Ectodermal cell (in vitro differentiated cells): ENCODE data around the gene COL6A1.

Experiments
- H3K27ac ChIP-seq: 2 replicates; pipeline ENCODE4 v1.7.0; 2013; ENCODE audit warnings: mild to moderate bottlenecking, low read depth, low read length; ENCODE audit not compliant: insufficient read depth, poor library complexity, severe bottlenecking
- H3K27me3 ChIP-seq: 2 replicates; pipeline ENCODE4 v1.7.0; 2013; ENCODE audit warnings: mild to moderate bottlenecking, low read length; ENCODE audit not compliant: insufficient read depth, control insufficient read depth, poor library complexity, severe bottlenecking
- H3K36me3 ChIP-seq: one replicate; pipeline ENCODE4 v1.7.0; 2013; ENCODE audit warnings: low read length; ENCODE audit not compliant: control insufficient read depth, insufficient read depth
- H3K4me1 ChIP-seq: one replicate; pipeline ENCODE4 v1.7.0; 2013; ENCODE audit warnings: low read length; ENCODE audit not compliant: control insufficient read depth, insufficient read depth
- H3K4me3 ChIP-seq: 2 replicates; pipeline ENCODE4 v1.7.0; 2013; ENCODE audit warnings: low read depth, low read length, control low read depth; ENCODE audit not compliant: insufficient read depth
- H3K9me3 ChIP-seq: 2 replicates; pipeline ENCODE4 v1.7.0; 2013; ENCODE audit warnings: mild to moderate bottlenecking, low read length, moderate library complexity; ENCODE audit not compliant: control insufficient read depth
- WGBS, 2 experiments: methylation state at CpG; one replicate each; pipeline ENCODE4 v1.1.7; 2013; ENCODE audit warnings: missing lambda C conversion rate in 2 of 2; 5-methylcytosine and 5-hydroxymethylcytosine counted together

Gene COL6A1

GRCh38 chr21:46049890-46050667 is 68.5 kb downstream of the COL6A1 start:
- 91% methylated on average over 33 of the region's 33 CpGs for WGBS, 2 experiments
- Histone ChIP-seq H3K4me1 (peaks cover 9% of the 10 kb centered on the region), H3K36me3 (no peaks in the 10 kb centered on the region), H3K27me3 (no peaks in the 10 kb centered on the region), H3K27ac (no peak overlapping the region), H3K4me3 (no peak overlapping the region), H3K9me3 (no peaks in the 10 kb centered on the region)

- Histone ChIP-seq H3K27me3 (no peaks in the 10 kb centered on the region), H3K4me3 (no peak overlapping the region), H3K4me1 (peaks cover 9% of the 10 kb centered on the region), H3K27ac (no peak overlapping the region), H3K36me3 (no peaks in the 10 kb centered on the region), H3K9me3 (no peaks in the 10 kb centered on the region)
- 92 to 93% methylated on average over 22 of the region's 22 CpGs for WGBS, 2 experiments
Observed at GRCh38 chr21:46050668-46051378, 69.3 kb downstream of the COL6A1 start.

- no peaks in the 10 kb centered on the region for H3K36me3 ChIP-seq
- no peaks in the 10 kb centered on the region for H3K27me3 ChIP-seq
- peaks cover 14% of the 10 kb centered on the region for H3K4me1 ChIP-seq
- H3K9me3 ChIP-seq, result no peaks in the 10 kb centered on the region
- no peak overlapping the region for H3K4me3 ChIP-seq
- no peak overlapping the region for H3K27ac ChIP-seq
- WGBS, 2 experiments, result 95% methylated on average over 16 of the region's 16 CpGs
Observed at GRCh38 chr21:46051379-46051770, 69.8 kb downstream of the COL6A1 start.

GRCh38 chr21:46051821-46052675 is 70.5 kb downstream of the COL6A1 start:
- Histone ChIP-seq H3K27me3 (no peaks in the 10 kb centered on the region), H3K4me1 (peaks cover 21% of the 10 kb centered on the region), H3K27ac (no peak overlapping the region), H3K9me3 (no peaks in the 10 kb centered on the region), H3K4me3 (no peak overlapping the region), H3K36me3 (no peaks in the 10 kb centered on the region)
- WGBS, 2 experiments, result 92 to 93% methylated on average over 33 of the region's 33 CpGs

GRCh38 chr21:46052703-46053651 is 71.4 kb downstream of the COL6A1 start:
- no peaks in the 10 kb centered on the region for H3K9me3 ChIP-seq
- no peak overlapping the region for H3K4me3 ChIP-seq
- peaks cover 22% of the 10 kb centered on the region for H3K4me1 ChIP-seq
- no peaks in the 10 kb centered on the region for H3K36me3 ChIP-seq
- no peak overlapping the region for H3K27ac ChIP-seq
- H3K27me3 ChIP-seq, result no peaks in the 10 kb centered on the region
- WGBS, 2 experiments, result 86 to 89% methylated on average over 30 to 31 of the region's 31 CpGs

- H3K4me3 ChIP-seq, result no peak overlapping the region
- H3K27me3 ChIP-seq, result no peaks in the 10 kb centered on the region
- no peaks in the 10 kb centered on the region for H3K9me3 ChIP-seq
- peaks cover 20% of the 10 kb centered on the region for H3K4me1 ChIP-seq
- no peaks in the 10 kb centered on the region for H3K36me3 ChIP-seq
- 90 to 94% methylated on average over 10 of the region's 10 CpGs for WGBS, 2 experiments
- H3K27ac ChIP-seq, result no peak overlapping the region
Observed at GRCh38 chr21:46054031-46054430, 72.5 kb downstream of the COL6A1 start.

GRCh38 chr21:46054451-46054881 is 72.9 kb downstream of the COL6A1 start:
- H3K9me3 ChIP-seq, result no peaks in the 10 kb centered on the region
- no peaks in the 10 kb centered on the region for H3K36me3 ChIP-seq
- H3K27me3 ChIP-seq, result no peaks in the 10 kb centered on the region
- WGBS, 2 experiments, result 60 to 63% methylated on average over 12 of the region's 12 CpGs
- H3K4me1 ChIP-seq, result peaks cover 16% of the 10 kb centered on the region
- H3K4me3 ChIP-seq, result no peak overlapping the region
- no peak overlapping the region for H3K27ac ChIP-seq
